GM21576 (cell line): ENCODE measurements around the gene RAB26.
"Not testable (repeated sequence)": the region's sequence is repeated elsewhere in the genome, so short reads cannot be mapped to it uniquely, and the experiment has no call there.

Experiments
- ATAC-seq: cut with Tn5 transposase; IDR thresholded peaks from one replicate; pipeline ENCODE4 v1.9.1; 2021; ENCODE audit warnings: mild to moderate bottlenecking, moderate library complexity; ENCODE audit not compliant: unreplicated experiment

The RAB26 gene

DNA sequence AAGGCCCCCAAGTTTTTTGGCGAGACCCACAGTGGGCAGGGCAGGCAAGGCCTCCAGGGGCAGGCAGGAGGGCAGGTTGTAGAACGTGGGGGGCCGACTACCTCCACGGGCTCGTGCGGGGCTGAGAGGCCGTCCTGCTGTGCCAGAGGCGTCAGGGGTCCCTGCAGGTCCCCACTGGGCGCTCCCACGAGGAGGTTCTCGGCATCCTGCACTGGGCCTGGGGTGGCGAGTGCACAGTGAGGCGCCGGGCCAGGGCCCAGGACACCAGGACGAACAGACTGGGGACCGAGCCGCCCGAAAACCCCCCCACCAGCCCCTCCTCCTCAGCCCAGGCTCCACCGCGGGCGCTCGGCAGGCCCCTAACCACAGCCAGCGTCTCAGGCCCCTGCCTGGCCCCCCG, 32.0 kb upstream of the RAB26 start:
- ATAC-seq, result not testable (repeated sequence)

DNA sequence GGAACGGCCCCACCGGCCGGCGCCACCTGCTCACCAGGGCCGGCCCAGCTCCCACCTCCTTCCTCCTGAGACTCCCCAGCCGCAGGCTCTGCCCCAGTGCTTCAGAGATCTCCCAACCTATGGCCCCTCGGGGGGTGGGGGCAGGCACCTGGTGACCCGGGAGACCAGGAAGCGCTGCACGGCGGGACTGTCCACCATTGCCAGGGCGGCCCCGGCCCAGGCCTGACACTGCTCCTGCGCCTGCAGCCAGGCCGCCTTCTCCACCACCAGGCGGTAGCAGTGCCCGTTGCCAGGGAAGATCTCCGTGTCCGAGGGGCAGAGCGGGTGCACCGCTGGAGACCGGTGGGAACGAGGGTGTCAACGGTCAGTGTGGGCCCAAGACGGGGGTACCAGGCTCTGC, 31.1 kb upstream of the RAB26 start:
- not testable (repeated sequence) for ATAC-seq

DNA sequence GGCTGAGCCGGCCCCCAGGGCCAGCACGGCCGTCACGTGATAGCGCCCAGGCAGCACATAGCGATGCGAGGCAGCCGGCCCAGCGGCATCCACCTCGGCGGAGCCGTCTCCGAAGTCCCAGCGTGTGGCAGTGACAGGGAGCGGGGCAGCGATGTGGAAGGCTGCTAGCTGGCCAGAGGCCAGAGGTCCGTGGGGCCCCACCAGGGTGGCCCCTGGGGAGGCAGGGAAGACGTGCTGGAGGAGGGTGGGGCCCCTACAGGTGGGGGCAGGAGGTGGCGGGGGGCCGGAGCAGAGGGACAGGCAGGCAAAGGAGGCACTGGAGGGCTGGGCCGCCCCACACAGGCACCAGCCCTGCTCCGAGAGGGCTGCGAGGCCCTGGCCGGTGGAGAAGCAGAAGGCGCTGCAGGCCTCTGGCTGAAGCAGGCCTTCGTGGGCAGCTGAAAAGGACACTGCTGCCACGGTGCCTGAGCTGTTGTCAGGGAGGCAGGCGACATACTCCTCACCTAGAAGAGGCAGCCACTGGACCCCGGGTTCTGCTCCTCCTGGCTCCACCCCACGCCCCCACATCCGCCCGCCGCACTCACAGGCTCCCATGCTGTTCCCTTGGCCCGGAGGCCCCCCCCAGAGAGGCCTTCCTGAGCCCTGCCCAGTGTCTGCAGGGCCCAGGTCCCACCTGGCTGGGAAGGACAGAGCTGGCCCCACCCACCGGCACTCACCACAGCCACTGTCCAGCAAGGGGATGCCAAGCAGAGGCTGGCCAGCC, 30.3 kb upstream of the RAB26 start:
- not testable (repeated sequence) for ATAC-seq

DNA sequence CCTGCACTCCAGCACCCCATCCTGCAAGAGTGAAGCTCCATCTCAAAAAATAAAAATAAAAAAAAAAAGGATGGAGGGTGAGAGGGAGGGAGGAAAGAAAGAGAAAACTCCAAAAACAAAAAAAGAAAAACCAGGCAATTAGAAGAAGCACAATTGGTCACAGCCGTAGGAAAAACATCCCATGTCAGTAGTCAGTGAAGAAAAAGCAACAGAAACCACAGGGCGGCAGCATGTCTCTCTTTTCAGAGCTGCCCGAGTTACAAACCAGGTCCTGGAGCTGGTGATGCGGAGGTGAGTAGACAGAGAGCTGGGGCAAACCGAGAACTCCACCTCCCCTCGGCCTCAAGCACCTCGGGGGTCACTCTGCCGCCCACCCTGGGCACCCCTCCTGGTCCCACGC, 27.1 kb upstream of the RAB26 start:
- not testable (repeated sequence) for ATAC-seq

DNA sequence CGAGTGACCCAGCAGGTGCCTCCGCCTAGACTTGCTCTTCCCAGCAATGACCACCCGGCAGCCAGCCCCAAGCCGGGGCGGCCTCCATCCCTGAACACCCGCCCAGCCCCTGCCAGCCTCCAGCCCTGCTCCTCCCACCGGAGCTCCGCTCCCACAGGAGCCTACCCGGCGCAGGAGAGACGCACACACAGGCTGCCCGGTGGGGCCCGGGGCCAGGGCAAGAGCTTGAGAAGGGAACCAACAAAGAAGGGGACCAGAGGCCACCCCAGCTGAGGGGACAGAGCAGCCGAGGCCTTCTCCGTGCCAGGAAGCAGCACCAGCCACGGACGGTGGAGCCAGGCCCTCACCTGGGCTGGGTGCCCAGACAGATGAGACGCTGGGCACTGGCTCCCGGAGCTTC, 26.6 kb upstream of the RAB26 start:
- ATAC-seq, result no peak

DNA sequence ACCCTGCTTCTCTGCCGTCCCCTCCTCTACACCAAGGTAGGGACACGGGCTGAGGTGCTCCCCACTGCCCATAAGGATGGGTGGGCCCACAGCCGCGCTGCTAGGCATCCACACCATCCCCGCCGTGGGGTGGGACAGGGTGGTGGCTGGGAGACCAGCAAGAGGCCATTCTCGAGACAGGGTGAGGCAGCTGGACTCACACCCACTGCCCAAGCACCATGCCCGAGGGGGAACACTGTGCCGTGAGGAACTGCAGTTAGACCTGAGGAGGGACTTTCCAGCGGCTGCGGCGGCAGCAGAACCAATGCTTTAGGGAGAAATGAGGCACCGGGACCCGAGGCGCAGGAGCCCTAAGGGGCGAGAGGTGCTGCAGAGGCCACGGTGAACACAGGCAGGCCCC, 26.0 kb upstream of the RAB26 start:
- no peak for ATAC-seq

DNA sequence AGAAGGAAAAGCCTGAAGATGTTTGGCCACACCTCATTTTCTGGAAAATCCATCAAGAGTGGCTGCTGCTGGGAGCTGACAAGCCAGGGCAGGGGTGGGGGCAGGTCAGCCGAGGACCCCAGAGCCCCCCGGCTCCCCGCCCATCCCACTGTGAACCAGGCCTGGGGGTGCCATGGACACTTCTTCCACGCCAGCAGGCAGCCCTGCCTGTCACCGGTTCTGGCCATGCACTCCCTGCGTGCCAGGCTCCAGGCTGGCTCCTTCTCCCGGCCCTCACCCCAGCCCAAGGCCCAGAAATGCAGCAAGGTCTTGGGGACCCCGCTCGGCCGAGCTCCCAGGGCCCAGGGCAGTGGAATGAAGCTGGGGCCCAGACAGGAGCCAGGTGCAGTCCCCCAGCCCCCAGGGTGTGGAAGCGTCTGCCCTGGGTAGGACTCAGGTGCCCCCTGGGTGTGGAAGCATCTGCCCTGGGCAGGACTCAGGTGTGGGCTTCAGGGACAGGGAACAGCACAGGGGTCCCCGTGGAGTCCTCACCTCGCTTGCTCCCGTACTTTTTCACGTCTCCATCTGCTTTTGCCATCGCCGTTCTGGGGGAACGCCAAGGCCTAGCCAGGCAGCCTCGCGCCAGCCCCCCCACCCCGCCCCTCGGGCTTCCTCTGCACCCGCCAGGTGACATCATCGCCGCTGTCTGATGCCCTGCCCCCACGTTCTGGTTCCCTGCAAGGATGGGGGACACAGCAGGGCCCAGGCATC, 25.3 kb upstream of the RAB26 start:
- not testable (repeated sequence) for ATAC-seq

DNA sequence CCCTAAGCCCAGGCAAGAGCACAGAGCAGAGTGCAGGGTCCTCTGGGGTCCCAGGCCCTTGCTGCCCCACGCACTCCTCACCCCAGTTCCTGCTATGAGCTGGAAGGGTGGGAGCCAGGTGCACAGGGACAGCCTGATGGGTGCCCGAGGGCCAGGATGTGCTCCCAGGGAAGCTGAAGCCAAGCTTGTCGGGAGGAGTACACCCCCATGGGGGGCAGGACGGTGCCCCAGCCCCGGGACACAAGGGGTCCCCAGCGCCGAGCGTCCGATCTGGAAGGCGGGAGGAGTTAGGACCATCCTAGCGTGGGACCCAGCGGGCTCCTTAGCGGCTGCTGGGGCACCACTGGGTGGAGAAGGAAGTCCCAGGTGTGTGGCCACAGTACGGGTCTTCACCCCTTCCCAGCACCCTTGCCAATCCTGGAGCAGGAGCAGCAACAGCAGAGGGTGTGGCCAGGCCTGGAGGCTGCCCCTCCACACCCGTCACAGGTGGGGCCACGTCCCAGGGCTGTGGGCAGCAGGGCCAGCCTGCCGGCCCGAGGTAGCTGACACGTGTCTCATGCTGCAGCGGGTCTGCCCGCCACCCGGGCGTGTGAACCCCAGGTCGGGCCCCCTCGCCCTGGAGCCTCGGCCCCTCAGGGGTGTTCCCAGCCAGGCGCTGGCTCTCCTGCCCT, 24.6 kb upstream of the RAB26 start:
- ATAC-seq, result not testable (repeated sequence)

DNA sequence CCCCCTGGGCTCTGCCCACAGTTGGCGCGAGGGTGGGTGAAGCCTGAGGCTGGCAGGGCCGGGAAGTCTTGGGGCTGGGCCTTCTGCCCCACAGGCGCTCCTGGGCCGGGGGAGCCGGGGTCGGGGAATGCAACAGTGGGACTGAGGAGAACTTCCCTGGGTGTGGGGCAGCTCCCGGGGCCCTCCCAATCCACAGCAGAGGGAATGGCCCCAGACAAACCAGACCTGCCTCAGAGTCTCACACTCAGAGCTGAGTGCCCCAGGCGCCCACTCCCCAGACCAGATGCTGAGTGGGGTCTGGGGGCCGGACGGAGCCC, 24.1 kb upstream of the RAB26 start:
- not testable (repeated sequence) for ATAC-seq

DNA sequence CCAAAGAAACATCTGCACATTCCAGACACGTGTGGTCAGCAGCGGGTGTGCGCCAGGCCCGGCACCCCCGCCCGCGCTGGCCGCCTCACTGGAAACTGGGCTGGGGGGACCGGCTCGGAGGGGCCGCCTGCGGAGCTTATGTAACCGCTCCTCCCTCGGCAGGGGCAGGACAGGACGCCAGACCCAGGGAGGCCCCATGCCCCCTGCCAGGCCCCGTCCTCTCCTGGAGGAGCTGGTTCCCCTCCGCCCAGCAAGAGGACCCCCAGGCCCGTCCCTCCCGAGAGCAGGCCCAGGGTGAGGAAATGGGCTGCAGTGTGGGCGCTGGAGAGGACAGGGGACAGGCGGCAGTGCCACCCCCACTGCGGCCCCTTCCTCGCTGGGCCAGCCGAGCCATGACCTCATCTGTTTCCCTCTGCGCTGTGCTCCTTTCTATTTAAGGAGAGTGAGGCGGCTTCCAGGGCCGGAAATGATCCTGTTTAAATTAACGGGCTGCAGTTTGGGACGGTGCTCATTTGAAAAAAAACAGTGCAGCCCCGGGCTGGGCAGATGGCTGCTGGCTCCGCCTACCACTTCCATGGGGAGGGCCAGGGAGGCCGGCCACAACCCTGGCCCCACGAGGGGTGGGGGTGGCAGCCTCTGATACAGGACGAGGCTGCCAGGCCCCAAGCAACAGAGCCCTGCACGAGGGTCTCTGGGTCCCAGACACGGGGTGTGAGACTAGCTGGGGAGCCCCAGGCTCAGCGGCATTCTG, 23.6 kb upstream of the RAB26 start:
- not testable (repeated sequence) for ATAC-seq

DNA sequence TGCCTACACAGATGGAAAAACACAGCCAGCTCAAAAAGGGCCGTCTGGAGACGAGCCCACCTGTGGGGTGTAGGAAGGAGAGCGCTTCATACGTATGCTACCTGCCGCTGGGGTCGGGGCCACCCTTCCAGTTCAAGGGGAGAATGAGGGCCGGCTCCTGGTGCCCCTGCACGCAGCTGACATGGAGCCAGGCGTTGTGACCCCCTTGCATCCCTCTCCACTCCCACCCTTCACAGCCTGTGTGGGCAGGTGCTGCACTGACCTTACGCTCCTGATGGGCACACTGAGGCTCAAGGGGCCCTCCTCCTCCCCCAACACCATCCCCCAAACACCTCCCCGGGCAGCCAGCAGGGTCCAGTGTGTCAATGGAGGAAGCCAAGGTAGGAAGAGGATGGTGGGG, 22.8 kb upstream of the RAB26 start:
- not testable (repeated sequence) for ATAC-seq

DNA sequence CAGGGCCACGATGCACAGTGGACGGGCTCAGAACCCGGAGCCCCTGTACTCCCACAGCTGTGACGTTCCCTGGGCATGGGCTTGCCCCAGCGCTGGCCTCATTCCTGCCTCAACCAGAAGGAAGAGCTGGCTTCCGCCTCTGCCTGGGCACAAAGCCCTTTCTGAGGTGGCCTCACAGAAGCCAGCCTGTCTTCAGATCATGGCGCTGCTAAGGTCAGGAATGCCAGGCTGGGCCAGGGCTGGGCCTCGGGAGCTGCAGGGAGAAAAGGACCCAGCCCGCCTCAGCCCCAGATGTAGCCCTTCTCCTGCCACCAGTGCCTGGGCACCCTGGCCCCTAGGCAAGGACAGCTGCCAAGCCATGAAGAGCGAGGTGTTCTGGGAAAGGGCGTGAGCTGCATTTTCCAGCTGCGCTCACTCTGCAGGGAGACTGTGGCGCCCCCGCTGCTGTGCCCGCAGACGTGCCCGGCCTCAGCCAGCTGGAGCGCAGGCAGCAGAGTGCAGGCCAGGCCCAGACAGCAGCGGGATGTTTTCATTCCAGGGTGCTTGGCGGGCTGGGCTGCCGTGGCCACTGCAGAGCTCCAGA, 22.2 kb upstream of the RAB26 start:
- not testable (repeated sequence) for ATAC-seq

DNA sequence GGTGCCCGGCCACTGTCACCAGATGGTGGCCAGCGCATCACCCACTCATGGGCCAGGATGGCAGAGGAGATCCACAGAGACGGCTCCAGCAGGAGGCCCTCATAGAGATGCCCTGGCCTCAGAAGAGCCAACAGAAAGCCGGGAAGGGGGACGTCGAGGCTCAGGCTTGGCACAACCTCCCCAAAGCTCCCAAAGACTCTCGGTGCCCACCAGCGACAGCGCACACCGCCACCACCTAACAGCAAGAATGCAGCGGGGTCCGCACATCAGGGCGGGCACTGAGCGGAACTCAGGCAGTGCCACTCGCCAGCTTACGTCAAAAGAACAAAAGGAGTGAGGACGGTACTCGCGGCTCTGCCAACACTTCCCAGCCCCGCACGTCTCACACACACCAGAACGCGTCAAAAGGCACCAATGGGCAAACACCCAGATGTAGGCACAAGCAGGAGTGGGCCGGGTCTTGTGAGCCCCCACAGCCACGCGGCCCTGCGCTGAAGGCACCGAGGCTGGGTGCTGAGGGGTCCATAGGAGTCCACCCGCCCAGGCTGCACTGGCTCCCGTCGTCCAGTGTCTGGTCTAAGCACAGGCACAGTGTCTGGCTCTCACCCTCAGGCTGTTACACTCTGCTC, 21.4 kb upstream of the RAB26 start:
- not testable (repeated sequence) for ATAC-seq

DNA sequence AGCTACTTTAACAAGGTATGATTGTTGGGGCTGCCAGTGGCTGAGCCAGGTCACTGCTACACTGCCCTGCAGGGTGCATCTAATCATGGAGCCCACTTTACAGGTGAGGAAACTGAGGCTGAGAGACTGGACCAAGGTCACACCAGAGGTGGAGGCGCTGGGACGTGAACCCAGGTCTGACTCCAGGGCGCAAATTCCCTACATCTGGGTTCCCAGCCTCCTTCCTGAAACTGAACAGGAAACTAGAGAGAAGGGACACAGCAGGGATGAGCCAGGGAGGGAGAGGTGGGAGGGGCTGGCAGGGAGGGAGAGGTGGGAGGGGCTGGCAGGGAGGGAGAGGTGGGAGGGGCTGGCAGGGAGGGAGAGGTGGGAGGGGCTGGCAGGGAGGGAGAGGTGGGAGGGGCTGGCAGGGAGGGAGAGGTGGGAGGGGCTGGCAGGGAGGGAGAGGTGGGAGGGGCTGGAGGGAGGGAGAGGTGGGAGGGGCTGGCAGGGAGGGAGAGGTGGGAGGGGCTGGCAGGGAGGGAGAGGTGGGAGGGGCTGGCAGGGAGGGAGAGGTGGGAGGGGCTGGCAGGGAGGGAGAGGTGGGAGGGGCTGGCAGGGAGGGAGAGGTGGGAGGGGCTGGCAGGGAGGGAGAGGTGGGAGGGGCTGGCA, 20.7 kb upstream of the RAB26 start:
- not testable (repeated sequence) for ATAC-seq

DNA sequence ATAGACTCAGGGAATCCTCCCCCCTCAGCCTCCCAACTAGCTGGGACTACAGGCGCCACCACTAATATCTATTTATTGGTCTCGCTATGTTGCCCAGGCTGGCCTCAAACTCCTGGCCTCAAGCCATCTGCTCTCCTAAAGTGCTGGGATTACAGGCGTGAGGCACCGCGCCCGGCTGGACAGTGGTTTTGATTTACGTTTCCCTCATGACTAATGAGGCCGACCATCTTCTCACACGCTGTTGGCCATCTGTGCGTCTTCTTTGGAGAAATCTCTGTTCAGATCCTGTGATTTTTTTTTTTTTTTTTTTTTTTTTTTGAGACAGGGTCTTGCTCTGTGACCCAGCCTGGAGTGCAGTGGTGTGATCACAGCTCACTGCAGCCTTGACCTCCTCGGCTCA, 19.2 kb upstream of the RAB26 start:
- not testable (repeated sequence) for ATAC-seq

DNA sequence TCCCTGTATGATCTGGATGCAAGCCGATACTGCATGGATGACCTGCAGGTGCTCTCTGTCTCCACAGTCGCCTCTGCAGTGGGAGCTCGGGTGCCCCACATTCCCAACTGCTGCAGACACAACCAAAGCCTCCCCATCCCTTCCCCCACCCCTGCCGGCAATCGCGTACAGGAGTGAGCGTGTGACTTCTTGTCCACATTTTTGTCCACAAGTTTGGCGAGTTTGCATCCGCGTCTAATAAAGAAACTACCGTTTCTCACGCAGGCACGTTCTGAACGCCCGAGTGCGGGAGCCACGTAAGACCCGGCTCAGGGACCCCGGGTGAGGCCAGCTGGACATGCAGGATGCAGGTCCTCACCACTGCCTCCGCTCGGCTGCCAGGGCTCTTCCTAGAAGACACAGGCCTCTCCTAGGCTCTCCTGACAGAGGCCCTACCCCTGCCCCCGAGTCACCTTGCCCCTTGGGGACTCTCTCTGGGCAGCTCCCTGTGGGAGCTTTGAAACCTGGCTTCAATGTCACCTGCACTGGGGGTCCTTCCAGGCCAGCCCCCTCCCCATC, 18.5 kb upstream of the RAB26 start:
- ATAC-seq, result not testable (repeated sequence)

DNA sequence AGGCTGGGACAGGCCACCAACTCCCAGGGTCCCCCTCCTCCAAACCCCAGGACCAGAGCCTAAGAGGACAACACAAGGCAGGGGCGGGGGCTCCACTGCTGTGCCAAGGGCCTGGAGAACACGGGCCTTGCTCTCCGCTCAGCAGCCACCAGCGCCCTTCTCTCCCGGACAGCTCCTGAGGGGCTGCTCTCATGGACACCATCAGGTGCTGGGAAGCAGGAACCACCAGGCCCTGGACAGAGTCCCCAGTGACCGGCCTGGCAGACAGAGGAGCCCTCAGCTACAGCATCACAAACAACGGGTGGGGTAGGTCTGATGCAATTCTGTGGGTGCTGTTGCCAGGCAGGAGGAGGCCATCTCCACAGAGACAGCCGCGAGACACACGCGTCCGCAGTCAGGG, 14.6 kb upstream of the RAB26 start:
- not testable (repeated sequence) for ATAC-seq

DNA sequence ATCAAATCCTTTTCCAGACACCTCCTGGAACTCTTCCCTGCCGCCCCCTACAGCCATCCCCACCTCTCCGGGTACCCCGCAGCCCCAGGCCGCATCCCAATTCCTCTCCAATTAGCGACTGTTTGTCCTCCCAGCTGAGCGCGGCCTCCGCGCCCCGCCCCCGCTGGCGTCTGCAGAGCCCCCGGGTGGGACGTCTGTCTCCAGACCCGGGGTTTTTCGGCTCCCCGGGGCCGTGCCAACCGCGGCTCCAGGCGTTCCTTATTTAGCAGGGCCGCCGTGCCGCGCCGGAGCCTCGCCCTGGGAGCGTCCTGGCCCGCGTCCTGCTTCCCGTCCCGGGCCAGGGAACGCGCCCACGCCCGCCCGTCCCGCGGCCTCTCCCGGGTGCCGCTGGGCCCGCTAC, 13.4 kb upstream of the RAB26 start:
- not testable (repeated sequence) for ATAC-seq

DNA sequence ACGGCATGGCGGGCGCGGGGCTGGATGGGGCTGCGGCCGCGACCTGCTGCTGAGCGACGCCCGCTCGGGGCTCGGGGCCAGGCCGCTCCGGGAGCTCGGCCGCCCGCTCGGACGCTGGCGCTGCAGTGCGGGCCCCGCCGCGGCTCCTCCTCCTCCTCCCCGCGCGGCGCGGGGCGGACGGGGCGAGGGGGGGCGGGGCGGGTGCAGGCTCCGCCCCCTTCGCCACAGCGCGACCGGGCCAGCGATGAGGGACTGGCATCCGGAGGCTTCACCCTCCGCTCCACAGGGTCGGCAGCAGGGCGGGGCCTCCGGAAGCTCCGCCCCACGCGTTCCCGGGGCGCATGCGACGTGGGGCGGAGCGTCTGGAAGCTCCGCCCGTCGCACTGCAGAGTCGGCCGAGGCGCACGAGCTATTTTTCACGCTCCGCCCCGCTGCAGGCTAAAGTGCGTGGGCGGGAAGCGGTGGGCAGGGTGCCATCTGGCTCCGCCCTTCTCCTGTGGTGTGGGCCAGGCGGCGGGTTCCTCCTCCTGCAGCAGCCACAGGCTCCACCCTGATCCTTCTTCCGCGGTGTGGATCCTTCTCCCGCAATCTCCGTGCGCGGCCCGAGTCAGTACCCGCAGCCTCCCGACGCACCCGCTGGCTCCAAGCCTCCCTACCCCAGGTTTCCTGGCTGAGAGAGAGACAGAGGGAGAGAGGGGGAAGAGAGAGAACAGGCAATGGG, 12.5 kb upstream of the RAB26 start, which contains the start of gene PKD1:
PKD1 (minus strand) TSS at position 129 of the 721 bp plus-strand sequence. CDS start 209 bp downstream, outside the sequence.
- ATAC-seq, result not testable (repeated sequence)
